Ishikawa (cell line): ENCODE measurements around the gene TBC1D17.

ENCODE experiments used
- CEBPB ChIP-seq: IDR thresholded peaks from 2 replicates; pipeline ENCODE4 v1.6.1; 2012
- CREB1 ChIP-seq: IDR thresholded peaks from 2 replicates; pipeline ENCODE4 v1.6.1; 2012; ENCODE audit warnings: low read depth
- EGR1 ChIP-seq: IDR thresholded peaks from 2 replicates; pipeline ENCODE4 v1.6.1; 2012
- EP300 ChIP-seq: IDR thresholded peaks from 2 replicates; pipeline ENCODE4 v1.6.1; 2012; ENCODE audit warnings: borderline replicate concordance
- FOXM1 ChIP-seq: IDR thresholded peaks from 2 replicates; pipeline ENCODE4 v1.6.1; 2012; ENCODE audit warnings: low read depth, borderline replicate concordance
- MAX ChIP-seq: IDR thresholded peaks from 2 replicates; pipeline ENCODE4 v1.6.1; 2012
- NFIC ChIP-seq: IDR thresholded peaks from 2 replicates; pipeline ENCODE4 v1.6.1; 2012
- RAD21 ChIP-seq: IDR thresholded peaks from 2 replicates; pipeline ENCODE4 v1.6.1; 2012; ENCODE audit warnings: low read depth
- REST ChIP-seq: IDR thresholded peaks from 2 replicates; pipeline ENCODE4 v1.6.1; 2012; ENCODE audit warnings: low read depth, mild to moderate bottlenecking
- TAF1 ChIP-seq: IDR thresholded peaks from 2 replicates; pipeline ENCODE4 v1.6.1; 2012; ENCODE audit warnings: low read depth, mild to moderate bottlenecking
- TCF12 ChIP-seq: IDR thresholded peaks from 2 replicates; pipeline ENCODE4 v1.6.1; 2012; ENCODE audit warnings: low read depth
- TEAD4 ChIP-seq: IDR thresholded peaks from 2 replicates; pipeline ENCODE4 v1.6.1; 2012
- USF1 ChIP-seq: IDR thresholded peaks from 2 replicates; pipeline ENCODE4 v1.6.1; 2012
- YY1 ChIP-seq: IDR thresholded peaks from 2 replicates; pipeline ENCODE4 v1.6.1; 2012; ENCODE audit warnings: low read depth
- ZBTB7A ChIP-seq: IDR thresholded peaks from 2 replicates; pipeline ENCODE4 v1.6.1; 2012; ENCODE audit warnings: low read depth

The TBC1D17 gene

GRCh38 chr19:49855676-49856573, 21.6 kb upstream of the TBC1D17 start:
- TF ChIP-seq TEAD4: no peak
- TF ChIP-seq ZBTB7A: no peak
- no peak for TF ChIP-seq NFIC
- no peak for TF ChIP-seq EP300
- no peak for TF ChIP-seq EGR1
- TF ChIP-seq FOXM1: no peak
- TF ChIP-seq RAD21: no peak
- no peak for TF ChIP-seq USF1
- no peak for TF ChIP-seq CEBPB
- no peak for TF ChIP-seq TAF1
- no peak for TF ChIP-seq REST
- TF ChIP-seq CREB1: no peak
- TF ChIP-seq TCF12: no peak
- no peak for TF ChIP-seq MAX
- TF ChIP-seq YY1: no peak

- TF ChIP-seq TAF1: no peak
- no peak for TF ChIP-seq CEBPB
- no peak for TF ChIP-seq TCF12
- no peak for TF ChIP-seq MAX
- TF ChIP-seq ZBTB7A: no peak
Measured at GRCh38 chr19:49856574-49857021, 20.9 kb upstream of the TBC1D17 start.

- no peak for TF ChIP-seq NFIC
- TF ChIP-seq REST: no peak
- no peak for TF ChIP-seq ZBTB7A
- TF ChIP-seq YY1: no peak
- no peak for TF ChIP-seq CREB1
- TF ChIP-seq TCF12: no peak
- TF ChIP-seq EGR1: no peak
- TF ChIP-seq CEBPB: no peak
- TF ChIP-seq USF1: no peak
- no peak for TF ChIP-seq EP300
- TF ChIP-seq RAD21: no peak
- no peak for TF ChIP-seq TEAD4
- no peak for TF ChIP-seq TAF1
- no peak for TF ChIP-seq FOXM1
- no peak for TF ChIP-seq MAX
Measured at GRCh38 chr19:49857061-49857837, 20.3 kb upstream of the TBC1D17 start.

- TF ChIP-seq TCF12 (no peak), CEBPB (no peak), FOXM1 (no peak), EGR1 (no peak), MAX (no peak), TEAD4 (no peak), USF1 (no peak), YY1 (no peak), ZBTB7A (no peak), RAD21 (no peak), EP300 (no peak), REST (no peak), TAF1 (no peak), NFIC (no peak), CREB1 (no peak)
Measured at GRCh38 chr19:49857838-49858087, 19.7 kb upstream of the TBC1D17 start.
